Measurements from ENCODE around the gene WAS.
"Not testable (repeated sequence)": the region's sequence is repeated elsewhere in the genome, so short reads cannot be mapped to it uniquely, and the experiment has no call there.

Gene WAS

DNA sequence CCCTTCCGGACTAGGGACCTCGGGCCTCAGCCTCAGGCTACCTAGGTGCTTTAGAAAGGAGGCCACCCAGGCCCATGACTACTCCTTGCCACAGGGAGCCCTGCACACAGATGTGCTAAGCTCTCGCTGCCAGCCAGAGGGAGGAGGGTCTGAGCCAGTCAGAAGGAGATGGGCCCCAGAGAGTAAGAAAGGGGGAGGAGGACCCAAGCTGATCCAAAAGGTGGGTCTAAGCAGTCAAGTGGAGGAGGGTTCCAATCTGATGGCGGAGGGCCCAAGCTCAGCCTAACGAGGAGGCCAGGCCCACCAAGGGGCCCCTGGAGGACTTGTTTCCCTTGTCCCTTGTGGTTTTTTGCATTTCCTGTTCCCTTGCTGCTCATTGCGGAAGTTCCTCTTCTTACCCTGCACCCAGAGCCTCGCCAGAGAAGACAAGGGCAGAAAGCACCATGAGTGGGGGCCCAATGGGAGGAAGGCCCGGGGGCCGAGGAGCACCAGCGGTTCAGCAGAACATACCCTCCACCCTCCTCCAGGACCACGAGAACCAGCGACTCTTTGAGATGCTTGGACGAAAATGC, at the start of gene WAS:
Gene WAS (plus strand): TSS at position 389 of the 572 bp plus-strand sequence. CDS start 55 bp downstream, at position 444.
- no peak for DNase-seq (ENCODE audit: low read depth)

DNA sequence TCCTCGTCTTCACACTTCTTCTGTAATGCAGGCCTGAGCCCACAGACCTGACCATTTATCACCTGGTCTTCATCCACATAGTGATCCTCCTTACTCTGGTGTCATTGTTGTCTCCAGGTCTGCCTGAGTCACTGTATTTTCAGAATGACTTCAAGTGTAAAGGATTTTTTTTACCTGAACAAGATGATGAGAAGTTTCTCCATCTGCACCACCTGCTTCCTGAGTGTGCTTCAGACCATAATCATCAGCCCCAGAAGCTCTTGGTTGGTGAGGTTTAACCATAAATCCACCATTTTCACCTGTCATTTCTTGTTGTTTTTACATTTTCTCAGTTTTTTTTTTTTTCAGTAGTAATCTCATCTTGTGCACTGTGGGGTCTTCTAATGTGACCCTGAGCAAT, 47.3 kb upstream of the WAS start:
- DNase-seq (ENCODE audit: low read depth): no peak

- no peak for DNase-seq (ENCODE audit: low read depth)
These were observed 46.8 kb upstream of the WAS start for GRCh38 chrX:48636776-48637175.

- no peak for DNase-seq (ENCODE audit: low read depth)
These were observed 37.9 kb upstream of the WAS start for GRCh38 chrX:48645669-48646068.

DNA sequence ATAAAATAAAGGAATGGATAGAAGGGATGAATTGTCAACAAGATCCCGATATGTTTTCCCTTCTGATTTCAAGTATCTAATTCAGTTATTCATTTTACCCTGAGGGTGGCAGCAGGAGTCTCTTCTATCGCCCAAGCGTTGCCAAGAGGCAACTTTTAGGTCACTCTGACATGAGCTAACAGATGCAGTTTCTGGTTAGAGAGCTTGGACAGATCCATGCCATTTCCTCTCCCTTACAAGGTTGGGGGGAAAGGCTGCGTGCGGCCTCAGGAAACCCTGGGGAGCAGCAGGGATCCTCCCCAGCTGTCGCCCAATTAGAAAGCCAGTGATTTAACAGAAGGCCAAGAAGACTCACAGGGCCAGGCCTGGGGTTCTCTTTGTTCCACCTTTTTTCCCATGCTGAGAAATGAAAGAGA, 35.3 kb upstream of the WAS start:
- DNase-seq (ENCODE audit: low read depth): peak; percentile 52

GRCh38 chrX:48649102-48649501, 34.5 kb upstream of the WAS start:
- no peak for DNase-seq (ENCODE audit: low read depth)

DNA sequence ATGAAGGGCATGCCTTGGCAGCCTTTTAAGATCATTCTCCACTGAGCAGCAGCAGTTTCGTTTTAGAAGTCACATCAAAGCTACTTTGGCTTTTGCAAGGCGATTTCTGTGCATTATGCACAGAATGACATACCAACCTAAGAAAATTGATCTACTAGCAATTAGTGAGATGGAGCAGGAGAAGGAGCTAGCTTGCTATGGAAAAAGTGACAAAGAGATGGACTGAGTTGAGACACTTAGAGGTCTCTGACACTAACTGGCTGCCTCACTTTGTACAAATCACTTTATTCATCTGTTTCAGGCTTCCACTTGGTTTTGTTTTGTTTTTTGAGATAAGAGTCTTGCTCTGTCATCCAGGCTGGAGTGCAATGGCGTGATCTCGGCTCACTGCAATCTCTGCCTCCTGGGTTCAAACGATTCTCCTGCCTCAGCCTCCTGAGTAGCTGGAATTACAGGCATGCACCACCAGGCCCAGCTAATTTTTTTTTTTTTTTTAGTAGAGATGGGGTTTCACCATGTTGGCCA, 31.5 kb upstream of the WAS start:
- DNase-seq (ENCODE audit: low read depth): not testable (repeated sequence)

DNA sequence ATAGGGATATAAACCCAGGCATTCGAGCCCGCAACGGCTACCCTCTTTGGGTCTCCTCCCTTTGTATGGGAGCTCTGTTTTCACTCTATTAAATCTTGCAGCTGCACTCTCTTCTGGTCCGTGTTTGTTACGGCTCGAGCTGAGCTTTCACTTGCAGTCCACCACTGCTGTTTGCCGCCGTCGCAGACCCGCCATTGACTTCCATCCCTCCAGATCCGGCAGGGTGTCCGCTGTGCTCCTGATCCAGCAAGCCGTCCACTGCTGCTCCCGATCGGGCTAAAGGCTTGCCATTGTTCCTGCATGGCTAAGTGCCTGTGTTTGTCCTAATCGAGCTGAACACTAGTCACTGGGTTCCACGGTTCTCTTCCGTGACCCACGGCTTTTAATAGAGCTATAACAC, 28.9 kb upstream of the WAS start:
- DNase-seq (ENCODE audit: low read depth): not testable (repeated sequence)

- DNase-seq (ENCODE audit: low read depth): not testable (repeated sequence)
These were observed 23.9 kb upstream of the WAS start for GRCh38 chrX:48659686-48660085.

- no peak for DNase-seq (ENCODE audit: low read depth)
These were observed 20.4 kb upstream of the WAS start for GRCh38 chrX:48663241-48663640.

DNA sequence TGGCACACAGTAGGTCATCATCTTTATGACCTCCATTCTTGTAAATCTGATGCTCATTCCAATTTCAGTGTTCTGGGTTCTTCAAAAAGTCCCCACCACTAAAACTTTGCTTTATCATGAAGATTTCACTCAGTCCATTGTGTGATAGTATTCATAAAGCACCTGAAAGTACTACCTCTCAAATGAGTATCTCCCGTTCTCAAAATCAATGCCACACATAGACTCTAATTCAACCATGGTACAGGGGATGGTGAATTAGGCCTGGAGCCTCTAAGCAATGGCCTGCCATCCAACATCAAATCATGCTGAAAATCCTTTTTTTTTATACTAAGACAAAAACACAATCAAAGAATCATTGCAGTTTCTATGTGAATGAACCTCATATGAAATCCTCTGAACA, 19.4 kb upstream of the WAS start:
- DNase-seq (ENCODE audit: low read depth): no peak

GRCh38 chrX:48665991-48666390, 17.6 kb upstream of the WAS start:
- DNase-seq (ENCODE audit: low read depth): peak; percentile 2

DNA sequence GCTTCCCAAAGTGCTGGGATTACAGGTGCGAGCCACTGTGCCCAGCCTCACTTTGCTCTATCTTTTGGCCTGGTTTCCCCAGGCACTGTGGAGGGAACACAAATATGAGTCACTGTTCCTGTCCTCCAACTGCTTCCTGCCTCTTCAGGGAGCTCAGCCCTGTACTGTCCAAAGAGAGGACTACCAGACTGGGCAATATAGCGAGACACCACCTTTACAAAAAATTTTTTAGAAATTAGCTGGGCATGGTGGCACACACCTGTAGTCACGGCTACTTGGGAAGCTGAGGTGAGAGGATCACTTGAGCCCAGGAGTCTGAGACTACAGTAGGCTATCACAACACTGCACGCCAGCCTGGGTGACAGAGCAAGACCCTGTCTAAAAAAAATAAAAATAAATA, 16.9 kb upstream of the WAS start:
- no peak for DNase-seq (ENCODE audit: low read depth)

- DNase-seq (ENCODE audit: low read depth): no peak
These were observed 16.1 kb upstream of the WAS start for GRCh38 chrX:48667509-48667908.

DNA sequence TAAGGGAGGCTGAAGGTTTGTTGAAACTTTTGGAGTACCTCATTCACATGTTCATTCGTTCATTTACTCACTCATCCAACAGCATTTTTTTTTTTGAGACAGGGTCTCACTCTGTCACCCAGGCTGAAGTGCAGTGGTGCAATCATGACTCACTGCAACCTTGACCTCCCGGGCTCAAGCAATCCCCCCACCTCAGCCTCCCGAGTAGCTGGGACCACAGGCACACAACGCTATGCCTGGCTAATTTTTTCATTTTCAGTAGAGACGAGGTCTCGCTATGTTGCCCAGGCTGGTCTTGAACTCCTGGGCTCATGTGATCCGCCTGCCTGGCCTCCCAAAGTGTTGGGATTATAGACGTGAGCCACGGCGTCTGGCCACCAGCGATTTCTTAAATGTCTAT, 15.4 kb upstream of the WAS start:
- DNase-seq (ENCODE audit: low read depth): not testable (repeated sequence)

GRCh38 chrX:48676106-48676892, 7.3 kb upstream of the WAS start:
- DNase-seq (ENCODE audit: low read depth): peak; percentile 84

DNA sequence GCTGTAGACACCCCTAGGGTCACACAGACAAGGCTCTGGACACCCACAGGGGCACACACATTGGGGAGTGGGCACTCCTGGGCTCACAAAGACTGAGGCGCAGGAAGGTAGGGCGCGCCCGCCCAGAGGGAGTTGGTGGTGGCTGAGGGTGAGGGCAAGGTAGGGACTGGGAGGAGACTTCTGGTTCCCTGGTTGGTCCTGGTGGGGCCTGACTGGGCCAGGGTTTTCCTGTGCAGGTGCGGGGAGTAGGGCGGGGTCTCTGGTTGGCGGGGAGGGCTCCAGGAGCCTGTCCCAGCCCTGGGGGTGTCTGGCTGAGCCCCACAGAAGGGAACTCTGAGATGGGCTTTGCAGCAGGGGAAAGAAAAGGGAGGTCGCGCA, 6.7 kb upstream of the WAS start:
- no peak for DNase-seq (ENCODE audit: low read depth)

GRCh38 chrX:48677516-48677915, 6.1 kb upstream of the WAS start:
- DNase-seq (ENCODE audit: low read depth): no peak

GRCh38 chrX:48680467-48680866, 3.1 kb upstream of the WAS start:
- DNase-seq (ENCODE audit: low read depth): not testable (repeated sequence)

DNA sequence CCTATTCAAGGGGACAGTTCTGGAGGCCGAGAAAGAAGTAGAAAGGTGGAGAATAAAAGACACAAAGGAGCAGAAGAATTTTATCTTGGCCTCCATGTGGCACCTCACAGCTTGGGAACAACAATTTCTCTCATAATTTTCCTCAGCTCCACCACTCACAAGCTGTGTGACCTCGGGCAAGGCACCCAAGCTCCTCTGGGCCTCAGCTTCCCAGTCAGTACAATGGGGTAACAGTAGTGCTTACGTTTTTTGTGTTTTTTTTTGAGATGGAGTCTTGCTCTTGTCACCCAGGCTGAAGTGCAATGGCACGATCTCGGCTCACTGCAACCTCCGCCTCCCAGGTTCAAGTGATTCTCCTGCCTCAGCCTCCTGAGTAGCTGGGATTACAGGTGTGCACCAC, 2.7 kb upstream of the WAS start:
- not testable (repeated sequence) for DNase-seq (ENCODE audit: low read depth)

- no peak for DNase-seq (ENCODE audit: low read depth)
These were observed 1.9 kb upstream of the WAS start for GRCh38 chrX:48681539-48682183.

DNA sequence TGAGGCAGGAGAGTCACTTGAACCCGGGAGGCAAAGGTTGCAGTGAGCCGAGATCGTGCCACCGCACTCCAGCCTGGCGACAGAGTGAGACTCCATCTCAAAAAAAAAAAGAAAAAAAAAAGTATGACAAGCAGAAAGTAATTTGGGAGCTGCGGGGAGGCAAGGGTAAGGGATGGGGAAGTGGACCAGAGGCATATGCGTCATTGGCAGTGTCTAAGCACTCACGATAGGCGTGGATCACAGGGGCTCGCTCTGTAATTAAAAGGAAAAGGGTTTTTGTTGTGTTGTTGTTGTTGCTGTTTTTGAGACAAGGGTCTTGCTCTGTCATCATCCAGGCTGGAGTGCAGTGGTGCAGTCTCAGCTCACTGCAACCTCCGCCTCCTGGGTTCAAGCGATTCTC, 804 bp upstream of the WAS start:
- not testable (repeated sequence) for DNase-seq (ENCODE audit: low read depth)

DNA sequence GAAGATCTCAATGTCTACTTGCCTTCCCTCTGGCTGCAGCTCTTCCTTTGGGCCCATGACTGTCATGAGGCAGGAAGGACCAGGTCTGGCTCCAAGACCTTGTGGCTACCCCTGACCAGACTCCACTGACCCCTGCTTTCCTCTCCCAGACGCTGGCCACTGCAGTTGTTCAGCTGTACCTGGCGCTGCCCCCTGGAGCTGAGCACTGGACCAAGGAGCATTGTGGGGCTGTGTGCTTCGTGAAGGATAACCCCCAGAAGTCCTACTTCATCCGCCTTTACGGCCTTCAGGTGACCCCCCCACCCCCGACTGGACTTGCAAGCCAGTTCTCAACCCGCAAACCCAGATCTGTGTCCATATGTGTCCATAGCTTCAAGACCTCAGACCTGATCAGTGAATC, 535 bp downstream of the WAS start:
- DNase-seq (ENCODE audit: low read depth): no peak
